Kidney epithelial cell (primary cell): ENCODE results near the gene OLAH. TPM values are rescaled to one million over a fixed set of nuclear protein-coding genes. Genes with fewer than 3 reads are reported as not detected.

Experiments used
- DNase-seq: peaks from one replicate; pipeline ENCODE4 v3.0.0-alpha.2; 2010; ENCODE audit warnings: low read depth
- H3K27me3 ChIP-seq: 2 replicates; pipeline ENCODE4 v1.6.0; 2011; ENCODE audit warnings: low read length; ENCODE audit not compliant: control insufficient read depth, insufficient read depth
- H3K36me3 ChIP-seq: 2 replicates; pipeline ENCODE4 v1.5.1; 2011; ENCODE audit warnings: low read length; ENCODE audit not compliant: control insufficient read depth, insufficient read depth
- H3K4me3 ChIP-seq: 2 replicates; pipeline ENCODE4 v1.5.1; 2011; ENCODE audit warnings: low read depth, mild to moderate bottlenecking, control low read depth, low read length
- CTCF ChIP-seq: IDR thresholded peaks from 2 replicates; pipeline ENCODE4 v1.5.1; 2011; ENCODE audit warnings: mild to moderate bottlenecking, moderate library complexity, low read length, control low read depth, inconsistent platforms; ENCODE audit not compliant: insufficient read depth, poor library complexity, severe bottlenecking
- total RNA-seq: library from RNA; depleted of rRNA; stranded (reverse); fragments of >200 nt; gene quantifications from 2 replicates; pipeline ENCODE4 v1.2.3, GENCODE V29; 2015

OLAH gene
- total RNA-seq, 1 donor from 2014 or later = 8.4 TPM

GRCh38 chr10:15060638-15061037, 16.9 kb downstream of the OLAH start:
- H3K4me3 ChIP-seq = no peak overlapping the region
- H3K27me3 ChIP-seq = no peaks in the 10 kb centered on the region
- DNase-seq = no peak
- no peak for TF ChIP-seq CTCF
- no peaks in the 10 kb centered on the region for H3K36me3 ChIP-seq

- Histone ChIP-seq H3K36me3 (no peaks in the 10 kb centered on the region), H3K4me3 (no peak overlapping the region), H3K27me3 (no peaks in the 10 kb centered on the region)
- no peak for DNase-seq
- no peak for TF ChIP-seq CTCF
Observed at GRCh38 chr10:15067154-15067553, 23.4 kb downstream of the OLAH start.

- TF ChIP-seq CTCF = no peak
Observed at GRCh38 chr10:15068802-15069201, 25.1 kb downstream of the OLAH start.

GRCh38 chr10:15069230-15069629, 25.5 kb downstream of the OLAH start:
- Histone ChIP-seq H3K27me3 (no peaks in the 10 kb centered on the region), H3K4me3 (no peak overlapping the region), H3K36me3 (no peaks in the 10 kb centered on the region)
- no peak for DNase-seq
- TF ChIP-seq CTCF = no peak

More at GRCh38 chr10:15068802-15069201, 25.1 kb downstream of the OLAH start:
- no peak overlapping the region for H3K4me3 ChIP-seq
- no peak for DNase-seq
- H3K36me3 ChIP-seq = no peaks in the 10 kb centered on the region
- no peaks in the 10 kb centered on the region for H3K27me3 ChIP-seq

GRCh38 chr10:15072358-15072757, 28.6 kb downstream of the OLAH start:
- H3K4me3 ChIP-seq = no peak overlapping the region
- no peaks in the 10 kb centered on the region for H3K27me3 ChIP-seq
- no peaks in the 10 kb centered on the region for H3K36me3 ChIP-seq
- no peak for TF ChIP-seq CTCF
- no peak for DNase-seq

GRCh38 chr10:15075421-15075820, 31.7 kb downstream of the OLAH start:
- H3K36me3 ChIP-seq = no peaks in the 10 kb centered on the region
- H3K4me3 ChIP-seq = no peak overlapping the region
- TF ChIP-seq CTCF = no peak
- DNase-seq = no peak
- no peaks in the 10 kb centered on the region for H3K27me3 ChIP-seq
